GM19463 (cell line): ENCODE results near the gene IMPDH1.

Experiments used
- ATAC-seq: cut with Tn5 transposase; IDR thresholded peaks from one replicate; pipeline ENCODE4 v1.9.1; 2021; ENCODE audit warnings: mild to moderate bottlenecking, moderate library complexity; ENCODE audit not compliant: unreplicated experiment

Gene IMPDH1

GRCh38 chr7:128363261-128363721 is 46.5 kb downstream of the IMPDH1 start:
- ATAC-seq = no peak

- ATAC-seq = no peak
Measured at GRCh38 chr7:128362670-128363069, 47.1 kb downstream of the IMPDH1 start.

GRCh38 chr7:128361411-128362379 is 48.1 kb downstream of the IMPDH1 start, which contains the start of gene PRRT4:
TSS of gene PRRT4 (minus strand) at chr7:128361690.
- ATAC-seq = no peak

GRCh38 chr7:128360359-128360678 is 49.5 kb downstream of the IMPDH1 start:
- no peak for ATAC-seq

GRCh38 chr7:128359939-128360338 is 49.8 kb downstream of the IMPDH1 start:
- ATAC-seq = no peak

- ATAC-seq = no peak
Measured at GRCh38 chr7:128359336-128359735, 50.4 kb downstream of the IMPDH1 start.

- ATAC-seq = no peak
Measured at GRCh38 chr7:128358233-128358632, 51.5 kb downstream of the IMPDH1 start.

GRCh38 chr7:128357217-128357613 is 52.6 kb downstream of the IMPDH1 start:
- ATAC-seq = no peak

GRCh38 chr7:128356546-128357216 is 53.1 kb downstream of the IMPDH1 start:
- ATAC-seq = no peak

GRCh38 chr7:128353610-128354009 is 56.2 kb downstream of the IMPDH1 start:
- ATAC-seq = no peak

GRCh38 chr7:128353189-128353588 is 56.6 kb downstream of the IMPDH1 start:
- ATAC-seq = no peak

GRCh38 chr7:128352636-128353035 is 57.1 kb downstream of the IMPDH1 start:
- no peak for ATAC-seq

- no peak for ATAC-seq
Measured at GRCh38 chr7:128352153-128352537, 57.6 kb downstream of the IMPDH1 start.

GRCh38 chr7:128351296-128352152 is 58.3 kb downstream of the IMPDH1 start:
- no peak for ATAC-seq

- no peak for ATAC-seq
Measured at GRCh38 chr7:128350708-128351295, 59.0 kb downstream of the IMPDH1 start.

GRCh38 chr7:128349466-128349825 is 60.3 kb downstream of the IMPDH1 start:
- ATAC-seq = no peak

GRCh38 chr7:128347647-128348097 is 62.1 kb downstream of the IMPDH1 start:
- no peak for ATAC-seq

- no peak for ATAC-seq
Measured at GRCh38 chr7:128344431-128344774, 65.4 kb downstream of the IMPDH1 start.

- ATAC-seq = peak; percentile 97
Measured at GRCh38 chr7:128343554-128344430, 66.0 kb downstream of the IMPDH1 start, which contains the start of gene RBM28. TSS of gene RBM28 (minus strand) at chr7:128343908. CDS start at chr7:128343793, 115 bp downstream.
